Left renal cortex interstitium (tissue), 4 donors: ENCODE results near the gene DNAAF1. TPM values are rescaled to one million over a fixed set of nuclear protein-coding genes. Genes with fewer than 3 reads are reported as not detected.

ENCODE experiments used
- polyA plus RNA-seq, 4 donors: library from polyadenylated mRNA; unstranded; fragments of 120-200 nt; gene quantifications; one replicate each; pipeline ENCODE4 v1.2.1, GENCODE V29; 2013; ENCODE audit not compliant: insufficient read length in 4 of 4

DNAAF1 gene
- polyA plus RNA-seq, 4 donors = 2.7 to 9.0 (median 5.2) TPM

Other genes starting within 250 kb of the DNAAF1 start
- gene MLYCD, start 246.2 kb upstream of the DNAAF1 start, polyA plus RNA-seq = 1 to 10 TPM; 3.9 to 5.7 (median 5.0) TPM
- under 1 TPM; 0.23 to 0.64 (median 0.45) TPM for gene OSGIN1, start 192.1 kb upstream of the DNAAF1 start, polyA plus RNA-seq
- gene NECAB2, start 177.1 kb upstream of the DNAAF1 start, polyA plus RNA-seq = 1 to 10 TPM; 2.2 to 4.2 (median 3.4) TPM
- under 1 TPM in 1 of 4 donors, not detected in 3; 0.14 TPM for gene SLC38A8, start 102.5 kb upstream of the DNAAF1 start, polyA plus RNA-seq
- 100 to 1,000 TPM; 106 to 121 (median 117) TPM for gene MBTPS1, start 28.4 kb upstream of the DNAAF1 start, polyA plus RNA-seq
- gene HSDL1, start 131 bp upstream of the DNAAF1 start, polyA plus RNA-seq = 10 to 100 TPM; 44.3 to 47.8 (median 46.3) TPM
- 10 to 100 TPM; 28.1 to 70.0 (median 43.5) TPM for gene TAF1C, start 41.7 kb downstream of the DNAAF1 start, polyA plus RNA-seq
- gene ADAD2, start 45.8 kb downstream of the DNAAF1 start, polyA plus RNA-seq = under 1 TPM in 3 of 4 donors, not detected in 1; 0.27 to 0.51 (median 0.31) TPM
- gene KCNG4, start 94.7 kb downstream of the DNAAF1 start, polyA plus RNA-seq = under 1 TPM in 2 of 4 donors, not detected in 2; 0.08 to 0.10 TPM
- gene WFDC1, start 149.6 kb downstream of the DNAAF1 start, polyA plus RNA-seq = 1 to 10 TPM; 3.1 to 4.3 (median 3.6) TPM
- gene ATP2C2, start 223.2 kb downstream of the DNAAF1 start, polyA plus RNA-seq = 1 to 10 TPM in 2 of 4 donors, under 1 TPM in 2; 0.62 to 2.2 (median 1.1) TPM